Neural cell (in vitro differentiated cells): ENCODE results near the gene ADAMTS16. TPM values are rescaled to one million over a fixed set of nuclear protein-coding genes. Genes with fewer than 3 reads are reported as not detected.

Experiments used
- H2AFZ ChIP-seq: fragments of 200-600, 300-800 bp; sonication (generic), shearing (Covaris generic); 2 replicates; pipeline ENCODE4 v1.6.0; 2014; ENCODE audit warnings: low read depth, mild to moderate bottlenecking, antibody characterized with exemption, low read length, moderate library complexity
- H3F3A ChIP-seq: fragments of 200-600 bp; shearing (Covaris generic); 2 replicates; pipeline ENCODE4 v1.6.1; 2016; ENCODE audit warnings: mild to moderate bottlenecking, moderate library complexity, mixed read lengths, antibody characterized with exemption, low read length; ENCODE audit not compliant: insufficient read depth, poor library complexity, severe bottlenecking
- H3K27ac ChIP-seq: fragments of 200-600, 300-800 bp; sonication (generic), shearing (Covaris generic); 2 replicates; pipeline ENCODE4 v1.5.1; 2014; ENCODE audit warnings: mild to moderate bottlenecking, low read length, moderate library complexity
- H3K27me3 ChIP-seq: fragments of 300-800, 200-600 bp; sonication (generic), shearing (Covaris generic); 2 replicates; pipeline ENCODE4 v1.6.0; 2014; ENCODE audit warnings: mild to moderate bottlenecking, low read depth, low read length, moderate library complexity; ENCODE audit not compliant: insufficient read depth
- H3K36me3 ChIP-seq: fragments of 300-800, 200-600 bp; sonication (generic), shearing (Covaris generic); 2 replicates; pipeline ENCODE4 v1.5.1; 2014; ENCODE audit warnings: mild to moderate bottlenecking, antibody characterized with exemption, low read length, moderate library complexity; ENCODE audit not compliant: insufficient read depth
- H3K4me2 ChIP-seq: fragments of 300-800, 200-600 bp; sonication (generic), shearing (Covaris generic); 2 replicates; pipeline ENCODE4 v1.6.0; 2014; ENCODE audit warnings: mild to moderate bottlenecking, low read length
- H3K4me3 ChIP-seq: fragments of 300-800, 200-600 bp; sonication (generic), shearing (Covaris generic); 2 replicates; pipeline ENCODE4 v1.5.1; 2014; ENCODE audit warnings: mild to moderate bottlenecking, low read length, moderate library complexity
- H3K79me2 ChIP-seq: fragments of 200-600 bp; shearing (Covaris generic); replicated peaks from 2 replicates; pipeline ENCODE4 v1.6.0; 2014; ENCODE audit warnings: mild to moderate bottlenecking, low read length, moderate library complexity; ENCODE audit not compliant: insufficient read depth
- H3K9ac ChIP-seq: fragments of 300-800, 200-600 bp; sonication (generic), shearing (Covaris generic); 2 replicates; pipeline ENCODE4 v1.6.1; 2016; ENCODE audit warnings: mild to moderate bottlenecking, low read length, mixed read lengths
- H3K9me2 ChIP-seq: fragments of 200-600 bp; shearing (Covaris generic); 2 replicates; pipeline ENCODE4 v1.6.1; 2016; ENCODE audit warnings: mild to moderate bottlenecking, low read length, mixed read lengths; ENCODE audit not compliant: insufficient read depth
- H3K9me3 ChIP-seq: fragments of 200-600, 300-800 bp; sonication (generic), shearing (Covaris generic); 2 replicates; pipeline ENCODE4 v1.6.1; 2016; ENCODE audit warnings: mild to moderate bottlenecking, mixed run types, low read length, moderate library complexity, mixed read lengths
- H4K20me1 ChIP-seq: fragments of 200-600 bp; shearing (Covaris generic); 2 replicates; pipeline ENCODE4 v1.6.1; 2016; ENCODE audit warnings: mild to moderate bottlenecking, mixed run types; ENCODE audit not compliant: insufficient read depth
- EP300 ChIP-seq: fragments of 450-650 bp; conservative IDR thresholded peaks from 2 replicates; pipeline ENCODE4 v1.6.1; 2014; ENCODE audit warnings: antibody characterized with exemption, mild to moderate bottlenecking, moderate library complexity; ENCODE audit not compliant: poor library complexity, severe bottlenecking
- EZH2 ChIP-seq: fragments of 200-600, 300-800 bp; shearing (Covaris generic), sonication (generic); IDR thresholded peaks from 2 replicates; pipeline ENCODE4 v1.6.1; 2014; ENCODE audit warnings: antibody characterized with exemption, low read length, borderline replicate concordance, mild to moderate bottlenecking; ENCODE audit not compliant: insufficient read depth, poor library complexity, severe bottlenecking
- MXI1 ChIP-seq: fragments of 450-650 bp; conservative IDR thresholded peaks from 2 replicates; pipeline ENCODE4 v1.6.1; 2014; ENCODE audit warnings: antibody characterized with exemption, mild to moderate bottlenecking; ENCODE audit not compliant: poor library complexity, severe bottlenecking
- POLR2AphosphoS5 ChIP-seq: IDR thresholded peaks from 2 replicates; pipeline ENCODE4 v1.6.1; 2012
- RAD21 ChIP-seq: fragments of 450-650 bp; conservative IDR thresholded peaks from 2 replicates; pipeline ENCODE4 v1.6.1; 2014; ENCODE audit warnings: antibody characterized with exemption, mild to moderate bottlenecking, moderate library complexity
- SMC3 ChIP-seq: fragments of 450-650 bp; conservative IDR thresholded peaks from 2 replicates; pipeline ENCODE4 v1.6.1; 2014; ENCODE audit warnings: antibody characterized with exemption, mild to moderate bottlenecking, moderate library complexity; ENCODE audit not compliant: poor library complexity
- TAF1 ChIP-seq: IDR thresholded peaks from 2 replicates; pipeline ENCODE4 v1.6.1; 2012; ENCODE audit warnings: low read depth
- polyA plus RNA-seq: library from polyadenylated mRNA; depleted of rRNA; stranded (reverse); fragments of >200 nt; gene quantifications from 2 replicates; pipeline ENCODE4 v1.2.3, GENCODE V29; 2014
- TF ChIP-seq, protein P1 (sequence below): IDR thresholded peaks from 2 replicates; pipeline ENCODE4 v1.6.1; 2012; ENCODE audit warnings: borderline replicate concordance
- TF ChIP-seq, protein P2 (sequence below): fragments of 450-650 bp; IDR thresholded peaks from 2 replicates; pipeline ENCODE4 v1.5.1; 2014; ENCODE audit warnings: antibody characterized with exemption, mild to moderate bottlenecking, moderate library complexity; ENCODE audit not compliant: poor library complexity, severe bottlenecking

Gene ADAMTS16
- polyA plus RNA-seq, 1 donor from 2014 or later = 1.3 TPM

DNA sequence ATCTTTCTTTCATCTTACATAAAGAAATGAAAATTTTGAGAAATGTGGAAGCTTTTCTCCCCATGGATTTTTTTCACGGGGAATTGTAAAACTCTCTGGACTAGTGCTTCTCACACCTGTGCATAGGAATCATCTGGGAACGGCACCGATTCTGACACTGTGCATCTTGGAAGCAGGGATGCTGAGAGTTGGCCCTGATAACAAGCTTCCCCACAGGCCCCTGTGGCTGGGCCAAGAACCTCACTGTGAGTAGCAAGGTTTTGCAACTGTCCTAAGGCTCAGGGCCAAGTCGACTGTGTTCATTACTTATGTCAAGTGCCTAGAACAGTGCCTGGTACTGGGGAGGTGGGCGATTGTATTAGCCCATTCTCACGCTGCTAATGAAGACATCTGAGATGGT is 174.5 kb downstream of the ADAMTS16 start:
- H3K9ac ChIP-seq = no peak overlapping the region
- H3K9me2 ChIP-seq = no peaks in the 10 kb centered on the region
- H3K36me3 ChIP-seq = no peaks in the 10 kb centered on the region
- no peaks in the 10 kb centered on the region for H3K79me2 ChIP-seq
- H3F3A ChIP-seq = no peaks in the 10 kb centered on the region
- H3K4me3 ChIP-seq = no peak overlapping the region
- H2AFZ ChIP-seq = no peak overlapping the region
- H3K27me3 ChIP-seq = no peaks in the 10 kb centered on the region
- no peak for TF ChIP-seq MXI1
- no peak for TF ChIP-seq SMC3
- TF ChIP-seq RAD21 = no peak
- TF ChIP-seq, protein P1, sequence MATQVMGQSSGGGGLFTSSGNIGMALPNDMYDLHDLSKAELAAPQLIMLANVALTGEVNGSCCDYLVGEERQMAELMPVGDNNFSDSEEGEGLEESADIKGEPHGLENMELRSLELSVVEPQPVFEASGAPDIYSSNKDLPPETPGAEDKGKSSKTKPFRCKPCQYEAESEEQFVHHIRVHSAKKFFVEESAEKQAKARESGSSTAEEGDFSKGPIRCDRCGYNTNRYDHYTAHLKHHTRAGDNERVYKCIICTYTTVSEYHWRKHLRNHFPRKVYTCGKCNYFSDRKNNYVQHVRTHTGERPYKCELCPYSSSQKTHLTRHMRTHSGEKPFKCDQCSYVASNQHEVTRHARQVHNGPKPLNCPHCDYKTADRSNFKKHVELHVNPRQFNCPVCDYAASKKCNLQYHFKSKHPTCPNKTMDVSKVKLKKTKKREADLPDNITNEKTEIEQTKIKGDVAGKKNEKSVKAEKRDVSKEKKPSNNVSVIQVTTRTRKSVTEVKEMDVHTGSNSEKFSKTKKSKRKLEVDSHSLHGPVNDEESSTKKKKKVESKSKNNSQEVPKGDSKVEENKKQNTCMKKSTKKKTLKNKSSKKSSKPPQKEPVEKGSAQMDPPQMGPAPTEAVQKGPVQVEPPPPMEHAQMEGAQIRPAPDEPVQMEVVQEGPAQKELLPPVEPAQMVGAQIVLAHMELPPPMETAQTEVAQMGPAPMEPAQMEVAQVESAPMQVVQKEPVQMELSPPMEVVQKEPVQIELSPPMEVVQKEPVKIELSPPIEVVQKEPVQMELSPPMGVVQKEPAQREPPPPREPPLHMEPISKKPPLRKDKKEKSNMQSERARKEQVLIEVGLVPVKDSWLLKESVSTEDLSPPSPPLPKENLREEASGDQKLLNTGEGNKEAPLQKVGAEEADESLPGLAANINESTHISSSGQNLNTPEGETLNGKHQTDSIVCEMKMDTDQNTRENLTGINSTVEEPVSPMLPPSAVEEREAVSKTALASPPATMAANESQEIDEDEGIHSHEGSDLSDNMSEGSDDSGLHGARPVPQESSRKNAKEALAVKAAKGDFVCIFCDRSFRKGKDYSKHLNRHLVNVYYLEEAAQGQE = no peak
- TF ChIP-seq, protein P2, sequence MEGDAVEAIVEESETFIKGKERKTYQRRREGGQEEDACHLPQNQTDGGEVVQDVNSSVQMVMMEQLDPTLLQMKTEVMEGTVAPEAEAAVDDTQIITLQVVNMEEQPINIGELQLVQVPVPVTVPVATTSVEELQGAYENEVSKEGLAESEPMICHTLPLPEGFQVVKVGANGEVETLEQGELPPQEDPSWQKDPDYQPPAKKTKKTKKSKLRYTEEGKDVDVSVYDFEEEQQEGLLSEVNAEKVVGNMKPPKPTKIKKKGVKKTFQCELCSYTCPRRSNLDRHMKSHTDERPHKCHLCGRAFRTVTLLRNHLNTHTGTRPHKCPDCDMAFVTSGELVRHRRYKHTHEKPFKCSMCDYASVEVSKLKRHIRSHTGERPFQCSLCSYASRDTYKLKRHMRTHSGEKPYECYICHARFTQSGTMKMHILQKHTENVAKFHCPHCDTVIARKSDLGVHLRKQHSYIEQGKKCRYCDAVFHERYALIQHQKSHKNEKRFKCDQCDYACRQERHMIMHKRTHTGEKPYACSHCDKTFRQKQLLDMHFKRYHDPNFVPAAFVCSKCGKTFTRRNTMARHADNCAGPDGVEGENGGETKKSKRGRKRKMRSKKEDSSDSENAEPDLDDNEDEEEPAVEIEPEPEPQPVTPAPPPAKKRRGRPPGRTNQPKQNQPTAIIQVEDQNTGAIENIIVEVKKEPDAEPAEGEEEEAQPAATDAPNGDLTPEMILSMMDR = no peak
- TF ChIP-seq TAF1 = no peak
- TF ChIP-seq EP300 = no peak
- TF ChIP-seq POLR2AphosphoS5 = no peak
- TF ChIP-seq EZH2 = no peak
- no peaks in the 10 kb centered on the region for H4K20me1 ChIP-seq
- H3K9me3 ChIP-seq = no peaks in the 10 kb centered on the region
- no peak overlapping the region for H3K27ac ChIP-seq
- no peak overlapping the region for H3K4me2 ChIP-seq

DNA sequence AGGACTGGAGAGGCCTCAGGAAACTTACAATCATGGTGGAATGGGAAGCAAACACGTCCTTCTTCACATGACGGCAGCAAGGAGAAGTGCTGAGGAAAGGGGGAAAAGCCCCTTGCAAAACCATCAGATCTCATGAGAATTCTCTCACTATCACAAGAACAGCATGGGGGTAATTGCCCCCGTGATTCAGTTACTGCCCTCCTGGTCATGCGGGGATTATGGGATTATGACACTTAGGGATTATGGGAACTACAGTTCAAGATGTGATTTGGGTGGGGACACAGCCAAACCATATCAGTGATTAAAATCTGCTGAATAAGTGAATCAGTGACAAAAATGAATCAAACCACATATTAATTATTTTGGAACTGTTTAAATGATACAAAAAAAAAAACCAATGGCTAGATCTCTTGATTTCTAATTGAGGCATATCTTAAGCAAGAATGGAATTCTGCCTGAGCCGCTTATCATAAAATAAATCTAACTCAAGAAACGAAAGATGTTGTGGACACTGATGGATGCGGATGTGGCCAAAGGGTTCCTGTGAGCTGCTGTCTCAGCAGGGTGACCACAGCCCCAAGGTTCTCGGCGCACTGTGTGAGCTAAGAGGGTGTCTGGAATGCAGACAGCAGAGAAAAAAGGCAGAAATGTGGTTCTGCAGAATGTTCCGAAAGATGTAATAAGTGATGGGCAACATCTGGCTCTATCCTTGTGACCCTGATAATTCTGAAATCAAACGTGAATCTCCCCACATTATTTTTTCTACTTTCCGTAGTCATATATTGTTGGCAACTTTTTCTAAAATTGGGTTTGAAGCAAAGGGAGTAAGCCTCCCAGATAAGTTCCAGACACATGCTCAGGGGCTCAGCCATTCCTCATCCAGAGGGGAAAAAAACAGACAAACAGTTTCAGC is 175.2 kb downstream of the ADAMTS16 start:
- H4K20me1 ChIP-seq = no peaks in the 10 kb centered on the region
- H3K27ac ChIP-seq = no peak overlapping the region
- no peaks in the 10 kb centered on the region for H3K79me2 ChIP-seq
- no peak overlapping the region for H2AFZ ChIP-seq
- H3K4me2 ChIP-seq = no peak overlapping the region
- no peak overlapping the region for H3K4me3 ChIP-seq
- no peaks in the 10 kb centered on the region for H3K36me3 ChIP-seq
- H3K9ac ChIP-seq = no peak overlapping the region
- no peaks in the 10 kb centered on the region for H3K27me3 ChIP-seq
- TF ChIP-seq, protein P1 = no peak
- TF ChIP-seq POLR2AphosphoS5 (no peak), RAD21 (no peak)
- H3K9me3 ChIP-seq = no peaks in the 10 kb centered on the region
- no peaks in the 10 kb centered on the region for H3K9me2 ChIP-seq
- no peaks in the 10 kb centered on the region for H3F3A ChIP-seq
